ENCODE data around the gene VIPR2. TPM values are rescaled to one million over a fixed set of nuclear protein-coding genes. Genes with fewer than 3 reads are reported as not detected.

The VIPR2 gene
- total and polyA plus RNA-seq, 8 donors = 0.28 to 0.80 (median 0.44) TPM

DNA sequence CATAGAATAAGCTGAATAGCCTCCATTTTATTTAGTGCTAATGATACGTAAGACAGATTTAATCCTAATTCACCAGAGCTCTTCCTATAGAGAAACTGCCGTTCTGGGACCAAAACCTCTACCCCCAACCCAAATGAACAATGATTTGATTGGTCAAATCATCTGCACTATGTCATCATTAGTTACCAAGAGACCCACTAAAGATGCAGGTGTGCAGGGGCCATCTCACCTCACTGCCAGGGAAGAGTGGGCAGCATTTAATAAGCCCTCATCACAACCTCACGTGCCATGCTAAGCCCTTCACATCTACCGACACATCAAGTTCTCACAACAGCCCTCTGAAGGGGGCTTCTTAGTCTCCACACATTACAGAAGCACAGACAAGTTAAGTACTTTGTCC is 87.0 kb downstream of the VIPR2 start:
- intact Hi-C loops (cut with DNase I) = no loop called here
- Histone ChIP-seq H3K36me3 (no peaks in the 10 kb centered on the region), H3K4me1 (no peaks in the 10 kb centered on the region), H3K27me3 (peaks cover 0 to 21% of the 10 kb centered on the region in 2 donors), H3K27ac (no peak overlapping the region), H3K4me3 (no peak overlapping the region), H3K9me3 (no peaks in the 10 kb centered on the region)
- TF ChIP-seq, protein P1, sequence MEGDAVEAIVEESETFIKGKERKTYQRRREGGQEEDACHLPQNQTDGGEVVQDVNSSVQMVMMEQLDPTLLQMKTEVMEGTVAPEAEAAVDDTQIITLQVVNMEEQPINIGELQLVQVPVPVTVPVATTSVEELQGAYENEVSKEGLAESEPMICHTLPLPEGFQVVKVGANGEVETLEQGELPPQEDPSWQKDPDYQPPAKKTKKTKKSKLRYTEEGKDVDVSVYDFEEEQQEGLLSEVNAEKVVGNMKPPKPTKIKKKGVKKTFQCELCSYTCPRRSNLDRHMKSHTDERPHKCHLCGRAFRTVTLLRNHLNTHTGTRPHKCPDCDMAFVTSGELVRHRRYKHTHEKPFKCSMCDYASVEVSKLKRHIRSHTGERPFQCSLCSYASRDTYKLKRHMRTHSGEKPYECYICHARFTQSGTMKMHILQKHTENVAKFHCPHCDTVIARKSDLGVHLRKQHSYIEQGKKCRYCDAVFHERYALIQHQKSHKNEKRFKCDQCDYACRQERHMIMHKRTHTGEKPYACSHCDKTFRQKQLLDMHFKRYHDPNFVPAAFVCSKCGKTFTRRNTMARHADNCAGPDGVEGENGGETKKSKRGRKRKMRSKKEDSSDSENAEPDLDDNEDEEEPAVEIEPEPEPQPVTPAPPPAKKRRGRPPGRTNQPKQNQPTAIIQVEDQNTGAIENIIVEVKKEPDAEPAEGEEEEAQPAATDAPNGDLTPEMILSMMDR (IDR thresholded peaks at IDR 0.05) = no peak
- ATAC-seq = no peak
- no peak for DNase-seq

DNA sequence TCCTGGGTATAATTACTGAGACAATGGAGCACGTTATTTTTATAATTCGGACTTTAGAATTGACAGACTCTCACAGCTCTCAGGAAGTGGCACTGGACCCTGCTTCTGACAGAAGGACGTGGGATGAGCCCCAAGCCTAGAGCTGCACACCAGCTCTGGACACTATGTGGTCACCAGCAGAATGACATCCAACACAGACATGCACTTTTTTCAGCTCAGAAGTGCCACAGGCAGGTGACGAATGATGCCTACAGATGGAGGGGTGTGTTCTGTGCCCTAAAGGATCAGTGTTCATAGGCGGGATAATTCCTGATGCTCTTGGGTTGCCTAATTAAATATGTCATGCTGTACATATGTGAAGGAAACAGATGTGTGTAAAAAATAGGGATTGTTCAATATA is 87.9 kb downstream of the VIPR2 start:
- ATAC-seq = no peak
- intact Hi-C loops (cut with DNase I) = no loop called here
- no peak overlapping the region for H3K4me3 ChIP-seq

DNA sequence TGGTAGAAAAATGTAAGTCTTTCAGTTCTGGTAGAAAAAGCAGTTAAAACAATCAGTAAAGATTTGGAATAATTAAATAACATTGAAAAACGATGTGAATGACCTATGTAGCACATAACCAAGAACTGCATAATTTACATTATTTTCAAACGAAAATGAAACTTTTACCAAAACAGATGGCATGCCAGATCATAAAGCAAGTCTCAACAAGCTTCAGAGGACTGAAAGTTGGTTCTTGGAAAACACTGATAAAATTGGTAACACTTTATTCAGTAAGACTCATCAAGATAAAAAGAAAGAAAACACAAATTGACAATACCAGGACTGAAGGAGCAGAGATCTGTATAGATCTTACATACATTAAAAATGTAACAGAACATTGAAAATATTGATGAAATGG is 92.8 kb downstream of the VIPR2 start:
- Histone ChIP-seq H3K36me3 (no peaks in the 10 kb centered on the region), H3K4me3 (no peak overlapping the region), H3K27me3 (peaks cover 0 to 6% of the 10 kb centered on the region in 2 donors), H3K4me1 (no peaks in the 10 kb centered on the region), H3K27ac (no peak overlapping the region), H3K9me3 (no peaks in the 10 kb centered on the region)
- ATAC-seq (no peak), DNase-seq (no peak)
- TF ChIP-seq, protein P1 (IDR thresholded peaks at IDR 0.05) = no peak
- intact Hi-C loops (cut with DNase I) = no loop called here

More for the DNA sequence above, 87.9 kb downstream of the VIPR2 start:
- no peak for DNase-seq
- Histone ChIP-seq H3K36me3 (no peaks in the 10 kb centered on the region), H3K9me3 (no peaks in the 10 kb centered on the region), H3K27me3 (peaks cover 0 to 16% of the 10 kb centered on the region in 2 donors), H3K27ac (no peak overlapping the region), H3K4me1 (no peaks in the 10 kb centered on the region)
- TF ChIP-seq, protein P1 (IDR thresholded peaks at IDR 0.05) = no peak

GRCh38 chr7:159050704-159051103 is 94.0 kb downstream of the VIPR2 start:
- Histone ChIP-seq H3K27me3 (peaks cover 0 to 6% of the 10 kb centered on the region in 2 donors), H3K36me3 (no peaks in the 10 kb centered on the region), H3K4me3 (no peak overlapping the region), H3K27ac (no peak overlapping the region), H3K9me3 (no peaks in the 10 kb centered on the region), H3K4me1 (no peaks in the 10 kb centered on the region)
- DNase-seq = no peak
- no peak for ATAC-seq
- intact Hi-C loops (cut with DNase I) = no loop called here
- TF ChIP-seq, protein P1 (IDR thresholded peaks at IDR 0.05) = no peak

DNA sequence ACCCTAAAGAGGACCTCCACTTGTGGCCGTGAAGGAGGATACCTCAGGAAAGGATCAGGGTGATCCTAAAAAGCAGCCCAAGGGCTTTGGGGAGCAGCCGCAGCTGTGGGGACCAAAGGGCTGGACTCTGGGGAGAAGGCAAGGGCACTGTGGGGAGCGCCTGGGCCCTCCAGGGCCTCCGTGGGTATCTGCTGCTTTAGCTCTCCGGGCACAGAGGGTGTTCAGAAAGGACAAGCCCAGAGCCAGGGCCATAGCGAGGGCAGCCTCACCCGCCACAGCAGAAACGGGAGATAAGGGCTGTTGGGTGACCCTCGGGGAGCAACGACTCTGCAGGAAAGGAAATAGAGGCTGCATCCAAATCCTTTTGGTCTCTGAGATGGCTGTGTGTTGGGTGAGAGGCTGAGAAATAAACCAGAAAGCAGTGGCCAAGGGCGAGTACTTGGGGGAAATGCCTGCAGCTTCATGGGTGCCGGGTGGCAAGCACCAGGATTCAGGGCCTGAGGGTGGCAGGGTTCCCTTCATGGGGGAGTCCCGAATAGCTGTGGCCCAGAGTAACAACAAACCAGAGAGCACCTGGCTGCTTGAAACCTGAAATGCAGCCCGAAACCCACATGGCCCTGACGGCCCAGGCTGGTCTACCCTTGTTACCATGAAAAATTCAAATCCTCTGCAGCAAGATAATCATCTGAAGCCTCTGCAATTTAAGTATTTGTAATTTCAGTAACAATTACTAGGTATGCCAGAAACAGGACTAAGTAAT is 95.2 kb downstream of the VIPR2 start:
- Histone ChIP-seq H3K4me3 (no peak overlapping the region), H3K9me3 (no peaks in the 10 kb centered on the region), H3K4me1 (no peaks in the 10 kb centered on the region), H3K27me3 (peaks cover 0 to 6% of the 10 kb centered on the region in 2 donors), H3K36me3 (no peaks in the 10 kb centered on the region), H3K27ac (no peak overlapping the region)
- DNase-seq (no peak), ATAC-seq (no peak)
- intact Hi-C loops (cut with DNase I) = no loop called here
- TF ChIP-seq, protein P1 (IDR thresholded peaks at IDR 0.05) = no peak
